Measurements from ENCODE around the gene VAV3.
A peak's percentile ranks its signal among the peaks of the same experiment; 100 is the strongest.

The VAV3 gene

GRCh38 chr1:107669996-107670395, 295.0 kb downstream of the VAV3 start:
- TF ChIP-seq, protein P1, sequence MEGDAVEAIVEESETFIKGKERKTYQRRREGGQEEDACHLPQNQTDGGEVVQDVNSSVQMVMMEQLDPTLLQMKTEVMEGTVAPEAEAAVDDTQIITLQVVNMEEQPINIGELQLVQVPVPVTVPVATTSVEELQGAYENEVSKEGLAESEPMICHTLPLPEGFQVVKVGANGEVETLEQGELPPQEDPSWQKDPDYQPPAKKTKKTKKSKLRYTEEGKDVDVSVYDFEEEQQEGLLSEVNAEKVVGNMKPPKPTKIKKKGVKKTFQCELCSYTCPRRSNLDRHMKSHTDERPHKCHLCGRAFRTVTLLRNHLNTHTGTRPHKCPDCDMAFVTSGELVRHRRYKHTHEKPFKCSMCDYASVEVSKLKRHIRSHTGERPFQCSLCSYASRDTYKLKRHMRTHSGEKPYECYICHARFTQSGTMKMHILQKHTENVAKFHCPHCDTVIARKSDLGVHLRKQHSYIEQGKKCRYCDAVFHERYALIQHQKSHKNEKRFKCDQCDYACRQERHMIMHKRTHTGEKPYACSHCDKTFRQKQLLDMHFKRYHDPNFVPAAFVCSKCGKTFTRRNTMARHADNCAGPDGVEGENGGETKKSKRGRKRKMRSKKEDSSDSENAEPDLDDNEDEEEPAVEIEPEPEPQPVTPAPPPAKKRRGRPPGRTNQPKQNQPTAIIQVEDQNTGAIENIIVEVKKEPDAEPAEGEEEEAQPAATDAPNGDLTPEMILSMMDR (conservative IDR thresholded peaks at IDR 0.05; ENCODE audit: control insufficient read depth, insufficient read depth, low read depth, low read length), result no peak
- DNase-seq (ENCODE audit: low read depth), result peak; percentile 41
- H3K4me3 ChIP-seq (ENCODE audit: control insufficient read depth, low read depth, low read length), result no peak overlapping the region

- H3K4me3 ChIP-seq (ENCODE audit: control insufficient read depth, low read depth, low read length), result no peak overlapping the region
- TF ChIP-seq, protein P1 (conservative IDR thresholded peaks at IDR 0.05; ENCODE audit: control insufficient read depth, insufficient read depth, low read depth, low read length), result no peak
- no peak for DNase-seq (ENCODE audit: low read depth)
Measured at GRCh38 chr1:107668762-107669161, 296.2 kb downstream of the VAV3 start.

DNA sequence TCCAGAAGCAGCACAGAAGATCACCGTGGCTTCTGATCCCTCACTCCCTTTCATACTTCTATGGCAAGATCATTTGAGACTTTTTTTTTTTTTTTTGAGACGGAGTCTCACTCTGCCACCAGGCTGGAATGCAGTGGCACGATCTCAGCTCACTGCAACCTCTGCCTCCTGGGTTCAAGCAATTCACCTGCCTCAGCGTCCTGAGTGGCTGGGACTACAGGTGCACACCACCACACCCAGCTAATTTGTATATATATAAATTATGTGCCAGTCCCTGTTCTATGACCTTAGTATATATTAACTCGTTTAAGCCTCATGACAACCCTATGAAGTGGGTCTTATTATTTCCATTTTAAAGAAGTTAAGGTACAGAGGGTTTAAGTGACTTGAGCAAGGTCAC, 298.5 kb downstream of the VAV3 start:
- DNase-seq (ENCODE audit: low read depth), result no peak
- TF ChIP-seq, protein P1 (conservative IDR thresholded peaks at IDR 0.05; ENCODE audit: control insufficient read depth, insufficient read depth, low read depth, low read length), result no peak
- no peak overlapping the region for H3K4me3 ChIP-seq (ENCODE audit: control insufficient read depth, low read depth, low read length)

GRCh38 chr1:107664982-107665925, 299.7 kb downstream of the VAV3 start:
- H3K4me3 ChIP-seq (ENCODE audit: control insufficient read depth, low read depth, low read length), result no peak overlapping the region
- no peak for DNase-seq (ENCODE audit: low read depth)
- TF ChIP-seq, protein P1 (conservative IDR thresholded peaks at IDR 0.05; ENCODE audit: control insufficient read depth, insufficient read depth, low read depth, low read length), result no peak

DNA sequence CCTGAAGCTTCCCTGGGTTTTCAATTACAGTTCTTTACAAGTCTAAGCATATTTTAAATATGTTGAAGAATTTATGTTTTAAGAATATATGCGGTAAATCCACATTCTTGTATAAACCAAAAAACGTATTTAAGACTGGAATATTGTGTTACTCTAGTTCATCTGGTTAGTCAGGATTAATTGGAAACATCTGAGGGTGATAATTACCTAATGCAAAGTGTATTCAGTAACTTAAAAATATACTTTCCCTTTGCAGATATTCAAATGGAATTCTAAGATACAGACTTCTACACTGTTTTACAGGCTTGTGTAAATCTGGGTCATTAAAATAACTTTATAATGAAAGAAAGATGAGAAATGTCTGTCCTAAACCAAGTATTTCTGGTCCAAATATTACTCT, 302.0 kb downstream of the VAV3 start:
- no peak overlapping the region for H3K4me3 ChIP-seq (ENCODE audit: control insufficient read depth, low read depth, low read length)
- no peak for DNase-seq (ENCODE audit: low read depth)
- TF ChIP-seq, protein P1 (conservative IDR thresholded peaks at IDR 0.05; ENCODE audit: control insufficient read depth, insufficient read depth, low read depth, low read length), result no peak

- TF ChIP-seq, protein P1 (conservative IDR thresholded peaks at IDR 0.05; ENCODE audit: control insufficient read depth, insufficient read depth, low read depth, low read length), result no peak
- DNase-seq (ENCODE audit: low read depth), result no peak
- no peak overlapping the region for H3K4me3 ChIP-seq (ENCODE audit: control insufficient read depth, low read depth, low read length)
Measured at GRCh38 chr1:107661158-107661557, 303.8 kb downstream of the VAV3 start.
